Measurements from ENCODE around the gene C19orf25.

Gene C19orf25

DNA sequence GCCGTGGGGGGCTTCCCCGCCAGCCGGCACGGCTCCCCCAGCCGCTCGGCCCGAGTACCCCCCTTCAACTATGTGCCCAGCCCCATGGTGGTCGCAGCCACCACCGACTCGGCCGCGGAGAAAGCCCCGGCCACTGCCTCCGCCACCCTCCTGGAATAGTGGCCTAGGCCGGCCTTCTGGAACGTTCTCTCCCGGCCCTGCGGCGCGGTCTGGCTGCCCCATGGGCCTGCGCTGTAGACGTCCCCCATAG lies 9.0 kb downstream of the C19orf25 start:
- TF ChIP-seq ISL1 (CRISPR knock-in tag; IDR thresholded peaks at IDR 0.05) (no peak), ZFP3 (CRISPR knock-in tag; IDR thresholded peaks at IDR 0.05) (no peak), ESRRG (CRISPR knock-in tag; IDR thresholded peaks at IDR 0.05) (no peak), ZNF70 (CRISPR knock-in tag; IDR thresholded peaks at IDR 0.05) (no peak)
- ATAC-seq: no peak

DNA sequence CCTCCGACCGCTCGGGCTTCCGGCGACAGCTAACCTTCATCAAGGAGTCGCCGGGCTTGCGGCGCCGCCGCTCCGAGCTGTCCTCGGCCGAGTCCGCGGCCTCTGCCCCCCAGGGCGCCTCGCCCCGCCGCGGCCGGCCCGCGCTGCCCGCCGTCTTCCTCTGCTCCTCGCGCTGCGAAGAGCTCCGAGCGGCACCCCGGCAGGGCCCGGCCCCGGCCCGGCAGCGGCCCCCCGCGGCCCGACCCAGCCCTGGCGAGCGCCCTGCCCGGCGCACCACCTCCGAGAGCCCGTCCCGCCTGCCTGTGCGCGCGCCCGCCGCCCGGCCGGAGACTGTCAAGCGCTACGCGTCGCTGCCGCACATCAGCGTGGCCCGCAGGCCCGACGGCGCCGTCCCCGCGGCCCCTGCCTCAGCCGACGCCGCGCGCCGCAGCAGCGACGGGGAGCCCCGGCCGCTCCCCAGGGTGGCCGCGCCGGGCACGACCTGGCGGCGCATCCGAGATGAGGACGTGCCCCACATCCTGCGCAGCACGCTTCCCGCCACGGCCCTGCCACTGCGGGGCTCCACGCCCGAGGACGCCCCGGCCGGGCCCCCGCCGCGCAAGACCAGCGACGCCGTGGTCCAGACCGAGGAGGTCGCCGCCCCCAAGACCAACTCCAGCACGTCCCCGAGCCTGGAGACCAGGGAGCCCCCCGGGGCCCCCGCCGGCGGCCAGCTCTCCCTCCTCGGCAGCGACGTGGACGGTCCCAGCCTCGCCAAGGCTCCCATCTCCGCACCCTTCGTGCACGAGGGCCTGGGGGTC lies 9.6 kb downstream of the C19orf25 start:
- no peak for TF ChIP-seq ESRRG (CRISPR knock-in tag; IDR thresholded peaks at IDR 0.05)
- no peak for ATAC-seq

DNA sequence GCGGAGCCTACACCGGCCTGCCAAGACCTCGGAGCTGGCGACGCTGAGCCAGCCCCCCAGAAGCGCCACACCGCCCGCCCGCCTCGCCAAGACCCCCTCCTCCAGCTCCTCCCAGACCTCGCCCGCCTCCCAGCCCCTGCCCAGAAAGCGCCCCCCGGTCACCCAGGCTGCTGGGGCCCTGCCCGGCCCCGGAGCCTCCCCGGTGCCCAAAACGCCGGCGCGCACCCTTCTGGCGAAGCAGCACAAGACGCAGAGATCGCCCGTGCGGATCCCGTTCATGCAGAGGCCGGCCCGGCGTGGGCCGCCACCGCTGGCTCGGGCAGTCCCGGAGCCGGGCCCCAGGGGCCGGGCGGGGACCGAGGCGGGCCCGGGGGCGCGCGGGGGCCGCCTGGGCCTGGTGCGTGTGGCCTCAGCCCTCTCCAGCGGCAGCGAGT lies 10.2 kb downstream of the C19orf25 start:
- no peak for TF ChIP-seq TCF4 (CRISPR knock-in tag; IDR thresholded peaks at IDR 0.05; ENCODE audit: borderline replicate concordance)
- TF ChIP-seq, protein P1, sequence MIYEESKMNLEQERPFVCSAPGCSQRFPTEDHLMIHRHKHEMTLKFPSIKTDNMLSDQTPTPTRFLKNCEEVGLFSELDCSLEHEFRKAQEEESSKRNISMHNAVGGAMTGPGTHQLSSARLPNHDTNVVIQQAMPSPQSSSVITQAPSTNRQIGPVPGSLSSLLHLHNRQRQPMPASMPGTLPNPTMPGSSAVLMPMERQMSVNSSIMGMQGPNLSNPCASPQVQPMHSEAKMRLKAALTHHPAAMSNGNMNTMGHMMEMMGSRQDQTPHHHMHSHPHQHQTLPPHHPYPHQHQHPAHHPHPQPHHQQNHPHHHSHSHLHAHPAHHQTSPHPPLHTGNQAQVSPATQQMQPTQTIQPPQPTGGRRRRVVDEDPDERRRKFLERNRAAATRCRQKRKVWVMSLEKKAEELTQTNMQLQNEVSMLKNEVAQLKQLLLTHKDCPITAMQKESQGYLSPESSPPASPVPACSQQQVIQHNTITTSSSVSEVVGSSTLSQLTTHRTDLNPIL (CRISPR knock-in tag; IDR thresholded peaks at IDR 0.05; ENCODE audit: low read depth): no peak
- no peak for TF ChIP-seq BACH2 (CRISPR knock-in tag; IDR thresholded peaks at IDR 0.05; ENCODE audit: borderline replicate concordance)
- TF ChIP-seq, protein P2, sequence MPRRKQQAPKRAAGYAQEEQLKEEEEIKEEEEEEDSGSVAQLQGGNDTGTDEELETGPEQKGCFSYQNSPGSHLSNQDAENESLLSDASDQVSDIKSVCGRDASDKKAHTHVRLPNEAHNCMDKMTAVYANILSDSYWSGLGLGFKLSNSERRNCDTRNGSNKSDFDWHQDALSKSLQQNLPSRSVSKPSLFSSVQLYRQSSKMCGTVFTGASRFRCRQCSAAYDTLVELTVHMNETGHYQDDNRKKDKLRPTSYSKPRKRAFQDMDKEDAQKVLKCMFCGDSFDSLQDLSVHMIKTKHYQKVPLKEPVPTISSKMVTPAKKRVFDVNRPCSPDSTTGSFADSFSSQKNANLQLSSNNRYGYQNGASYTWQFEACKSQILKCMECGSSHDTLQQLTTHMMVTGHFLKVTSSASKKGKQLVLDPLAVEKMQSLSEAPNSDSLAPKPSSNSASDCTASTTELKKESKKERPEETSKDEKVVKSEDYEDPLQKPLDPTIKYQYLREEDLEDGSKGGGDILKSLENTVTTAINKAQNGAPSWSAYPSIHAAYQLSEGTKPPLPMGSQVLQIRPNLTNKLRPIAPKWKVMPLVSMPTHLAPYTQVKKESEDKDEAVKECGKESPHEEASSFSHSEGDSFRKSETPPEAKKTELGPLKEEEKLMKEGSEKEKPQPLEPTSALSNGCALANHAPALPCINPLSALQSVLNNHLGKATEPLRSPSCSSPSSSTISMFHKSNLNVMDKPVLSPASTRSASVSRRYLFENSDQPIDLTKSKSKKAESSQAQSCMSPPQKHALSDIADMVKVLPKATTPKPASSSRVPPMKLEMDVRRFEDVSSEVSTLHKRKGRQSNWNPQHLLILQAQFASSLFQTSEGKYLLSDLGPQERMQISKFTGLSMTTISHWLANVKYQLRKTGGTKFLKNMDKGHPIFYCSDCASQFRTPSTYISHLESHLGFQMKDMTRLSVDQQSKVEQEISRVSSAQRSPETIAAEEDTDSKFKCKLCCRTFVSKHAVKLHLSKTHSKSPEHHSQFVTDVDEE (CRISPR knock-in tag; IDR thresholded peaks at IDR 0.05): no peak
- TF ChIP-seq ZNF8 (CRISPR knock-in tag; IDR thresholded peaks at IDR 0.05): no peak
- TF ChIP-seq ESRRG (CRISPR knock-in tag; IDR thresholded peaks at IDR 0.05): no peak
- no peak for ATAC-seq

DNA sequence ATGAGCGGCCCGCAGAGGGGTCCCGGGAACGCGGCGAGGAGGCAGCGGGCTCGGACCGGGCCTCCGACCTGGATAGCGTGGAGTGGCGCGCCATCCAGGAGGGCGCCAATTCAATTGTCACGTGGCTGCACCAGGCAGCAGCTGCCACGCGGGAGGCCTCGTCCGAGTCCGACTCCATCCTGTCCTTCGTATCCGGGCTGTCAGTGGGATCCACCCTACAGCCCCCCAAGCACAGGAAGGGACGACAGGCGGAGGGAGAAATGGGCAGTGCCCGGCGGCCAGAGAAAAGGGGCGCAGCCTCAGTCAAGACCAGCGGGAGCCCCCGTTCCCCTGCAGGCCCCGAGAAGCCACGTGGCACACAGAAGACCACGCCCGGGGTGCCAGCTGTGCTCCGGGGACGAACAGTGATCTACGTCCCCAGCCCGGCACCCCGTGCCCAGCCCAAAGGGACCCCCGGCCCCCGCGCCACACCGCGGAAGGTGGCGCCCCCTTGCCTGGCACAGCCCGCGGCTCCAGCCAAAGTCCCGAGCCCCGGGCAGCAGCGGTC lies 10.7 kb downstream of the C19orf25 start:
- TF ChIP-seq OSR1 (CRISPR knock-in tag; IDR thresholded peaks at IDR 0.05): no peak
- no peak for TF ChIP-seq ISL1 (CRISPR knock-in tag; IDR thresholded peaks at IDR 0.05)
- TF ChIP-seq, protein P3, sequence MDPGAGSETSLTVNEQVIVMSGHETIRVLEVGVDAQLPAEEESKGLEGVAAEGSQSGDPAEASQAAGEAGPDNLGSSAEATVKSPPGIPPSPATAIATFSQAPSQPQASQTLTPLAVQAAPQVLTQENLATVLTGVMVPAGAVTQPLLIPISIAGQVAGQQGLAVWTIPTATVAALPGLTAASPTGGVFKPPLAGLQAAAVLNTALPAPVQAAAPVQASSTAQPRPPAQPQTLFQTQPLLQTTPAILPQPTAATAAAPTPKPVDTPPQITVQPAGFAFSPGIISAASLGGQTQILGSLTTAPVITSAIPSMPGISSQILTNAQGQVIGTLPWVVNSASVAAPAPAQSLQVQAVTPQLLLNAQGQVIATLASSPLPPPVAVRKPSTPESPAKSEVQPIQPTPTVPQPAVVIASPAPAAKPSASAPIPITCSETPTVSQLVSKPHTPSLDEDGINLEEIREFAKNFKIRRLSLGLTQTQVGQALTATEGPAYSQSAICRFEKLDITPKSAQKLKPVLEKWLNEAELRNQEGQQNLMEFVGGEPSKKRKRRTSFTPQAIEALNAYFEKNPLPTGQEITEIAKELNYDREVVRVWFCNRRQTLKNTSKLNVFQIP (CRISPR knock-in tag; IDR thresholded peaks at IDR 0.05; ENCODE audit: borderline replicate concordance, low read depth): no peak
- no peak for TF ChIP-seq ZFP3 (CRISPR knock-in tag; IDR thresholded peaks at IDR 0.05)
- TF ChIP-seq, protein P2 (CRISPR knock-in tag; IDR thresholded peaks at IDR 0.05): no peak
- no peak for TF ChIP-seq GLIS3 (CRISPR knock-in tag; IDR thresholded peaks at IDR 0.05)
- TF ChIP-seq ZNF70 (CRISPR knock-in tag; IDR thresholded peaks at IDR 0.05): no peak
- no peak for ATAC-seq

DNA sequence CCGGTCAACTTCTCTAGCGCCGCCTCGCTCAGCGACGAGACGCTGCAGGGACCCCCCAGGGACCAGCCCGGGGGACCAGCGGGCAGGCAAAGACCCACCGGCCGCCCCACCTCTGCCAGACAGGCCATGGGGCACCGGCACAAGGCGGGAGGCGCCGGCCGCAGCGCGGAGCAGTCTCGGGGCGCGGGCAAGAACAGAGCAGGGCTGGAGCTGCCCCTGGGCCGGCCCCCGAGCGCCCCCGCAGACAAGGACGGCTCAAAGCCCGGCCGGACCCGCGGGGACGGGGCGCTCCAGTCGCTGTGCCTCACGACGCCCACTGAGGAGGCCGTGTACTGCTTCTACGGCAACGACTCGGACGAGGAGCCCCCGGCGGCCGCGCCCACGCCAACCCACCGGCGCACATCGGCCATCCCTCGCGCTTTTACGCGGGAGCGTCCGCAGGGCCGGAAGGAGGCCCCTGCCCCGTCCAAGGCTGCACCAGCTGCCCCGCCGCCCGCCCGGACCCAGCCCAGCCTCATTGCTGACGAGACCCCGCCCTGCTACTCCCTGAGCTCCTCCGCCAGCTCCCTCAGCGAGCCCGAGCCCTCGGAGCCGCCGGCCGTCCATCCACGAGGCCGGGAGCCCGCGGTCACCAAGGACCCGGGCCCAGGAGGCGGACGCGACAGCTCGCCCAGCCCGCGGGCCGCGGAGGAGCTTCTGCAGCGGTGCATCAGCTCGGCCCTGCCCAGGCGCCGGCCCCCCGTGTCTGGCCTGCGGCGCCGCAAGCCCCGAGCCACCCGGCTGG lies 11.3 kb downstream of the C19orf25 start:
- ATAC-seq: no peak
- TF ChIP-seq, protein P3 (CRISPR knock-in tag; IDR thresholded peaks at IDR 0.05; ENCODE audit: borderline replicate concordance, low read depth): no peak
- TF ChIP-seq, protein P1 (CRISPR knock-in tag; IDR thresholded peaks at IDR 0.05; ENCODE audit: low read depth): no peak
- TF ChIP-seq ZC3H10 (CRISPR knock-in tag; IDR thresholded peaks at IDR 0.05): no peak
- TF ChIP-seq, protein P4, sequence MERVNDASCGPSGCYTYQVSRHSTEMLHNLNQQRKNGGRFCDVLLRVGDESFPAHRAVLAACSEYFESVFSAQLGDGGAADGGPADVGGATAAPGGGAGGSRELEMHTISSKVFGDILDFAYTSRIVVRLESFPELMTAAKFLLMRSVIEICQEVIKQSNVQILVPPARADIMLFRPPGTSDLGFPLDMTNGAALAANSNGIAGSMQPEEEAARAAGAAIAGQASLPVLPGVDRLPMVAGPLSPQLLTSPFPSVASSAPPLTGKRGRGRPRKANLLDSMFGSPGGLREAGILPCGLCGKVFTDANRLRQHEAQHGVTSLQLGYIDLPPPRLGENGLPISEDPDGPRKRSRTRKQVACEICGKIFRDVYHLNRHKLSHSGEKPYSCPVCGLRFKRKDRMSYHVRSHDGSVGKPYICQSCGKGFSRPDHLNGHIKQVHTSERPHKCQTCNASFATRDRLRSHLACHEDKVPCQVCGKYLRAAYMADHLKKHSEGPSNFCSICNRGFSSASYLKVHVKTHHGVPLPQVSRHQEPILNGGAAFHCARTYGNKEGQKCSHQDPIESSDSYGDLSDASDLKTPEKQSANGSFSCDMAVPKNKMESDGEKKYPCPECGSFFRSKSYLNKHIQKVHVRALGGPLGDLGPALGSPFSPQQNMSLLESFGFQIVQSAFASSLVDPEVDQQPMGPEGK (CRISPR knock-in tag; IDR thresholded peaks at IDR 0.05; ENCODE audit: borderline replicate concordance): no peak
- TF ChIP-seq TCF4 (CRISPR knock-in tag; IDR thresholded peaks at IDR 0.05; ENCODE audit: borderline replicate concordance): no peak
- no peak for TF ChIP-seq ZNF565 (CRISPR knock-in tag; conservative IDR thresholded peaks at IDR 0.05; ENCODE audit: low read depth)
- TF ChIP-seq PPARA (CRISPR knock-in tag; IDR thresholded peaks at IDR 0.05; ENCODE audit: borderline replicate concordance): no peak

Measured in SK-N-SH treated with all-trans-retinoic acid at 6 μM for 48 hours (cell line).